Spleen (tissue), 11 donors: ENCODE measurements around the gene HOXA2. TPM values are rescaled to one million over a fixed set of nuclear protein-coding genes. Genes with fewer than 3 reads are reported as not detected.

Experiments used
- DNase-seq: peaks from one replicate; pipeline ENCODE4 v3.0.0-alpha.2; 2020
- H3K27ac ChIP-seq, 8 donors: fragments of 200-600 bp; sonication (generic) in 7 of 8; 1 replicate in 4 of 8; 2 replicates in 4 of 8; pipeline versions ENCODE4 v1.5.0 to v1.8.0; 2016 to 2021; ENCODE audit warnings: inconsistent platforms in 4 of 8, mild to moderate bottlenecking in 4 of 8, moderate library complexity in 1 of 8
- H3K27me3 ChIP-seq, 7 donors: fragments of 200-600 bp; sonication (generic) in 6 of 7; replicated peaks in 1 of 7; 1 replicate in 4 of 7; 2 replicates in 3 of 7; pipeline versions ENCODE4 v1.5.0 to v1.8.0; 2016 to 2021; ENCODE audit warnings: inconsistent platforms in 3 of 7, mild to moderate bottlenecking in 1 of 7
- H3K36me3 ChIP-seq, 6 donors: fragments of 200-600 bp; sonication (generic) in 5 of 6; 1 replicate in 4 of 6; 2 replicates in 2 of 6; pipeline versions ENCODE4 v1.5.0 to v1.8.0; 2016 to 2021; ENCODE audit warnings: inconsistent platforms in 2 of 6
- H3K4me1 ChIP-seq, 6 donors: fragments of 200-600 bp; sonication (generic) in 5 of 6; 1 replicate in 3 of 6; 2 replicates in 3 of 6; pipeline versions ENCODE4 v1.5.0 to v1.8.0; 2016 to 2021; ENCODE audit warnings: inconsistent platforms in 3 of 6
- H3K4me3 ChIP-seq, 8 donors: fragments of 200-600 bp; sonication (generic) in 7 of 8; 1 replicate in 4 of 8; 2 replicates in 4 of 8; pipeline versions ENCODE4 v1.5.0 to v1.8.0; 2016 to 2021; ENCODE audit warnings: inconsistent platforms in 4 of 8, mild to moderate bottlenecking in 4 of 8, moderate library complexity in 2 of 8
- H3K9me3 ChIP-seq, 8 donors: fragments of 200-600 bp; sonication (generic) in 7 of 8; 1 replicate in 4 of 8; 2 replicates in 4 of 8; pipeline versions ENCODE4 v1.5.0 to v1.8.0; 2016 to 2021; ENCODE audit warnings: inconsistent platforms in 4 of 8
- POLR2A ChIP-seq, 3 donors: fragments of 450-650 bp; IDR thresholded peaks; one replicate each; pipeline ENCODE4 v1.5.1; 2017; ENCODE audit warnings: antibody characterized with exemption in 3 of 3, mild to moderate bottlenecking in 1 of 3
- POLR2AphosphoS5 ChIP-seq, 3 donors: sonication (generic); formaldehyde crosslinking; IDR thresholded peaks; one replicate each; pipeline ENCODE4 v1.5.1; 2017; ENCODE audit warnings: antibody characterized with exemption in 3 of 3
- WGBS, 5 donors: extraction: QIAGEN DNeasy Blood & Tissue Kit in 3 of 5; methylation state at CpG; one replicate each; pipeline versions ENCODE4 v1.1.5 to v1.1.7; 2013 to 2018; 5-methylcytosine and 5-hydroxymethylcytosine counted together
- intact Hi-C: fragments of 100-400 bp; cut with DNase I; formaldehyde crosslinking; loops from one replicate; pipeline ENCODE4 v1.15.0; 2023; ENCODE audit warnings: low total_unique reads
- polyA plus RNA-seq, 3 donors: library from polyadenylated mRNA; stranded (reverse); fragments of 200-250 nt; gene quantifications; one replicate each; pipeline ENCODE4 v1.2.1, GENCODE V29; 2013
- total RNA-seq, 7 donors: library from RNA; depleted of rRNA in 3 of 7; stranded (reverse); fragments of >200 nt in 3 of 7; fragmentation: NEBNext Ultra II Directional in 4 of 7; extraction: Animal tissue kit (Norgen Biotek cat#: 25700) in 4 of 7; gene quantifications; one replicate each; pipeline versions ENCODE4 v1.1.0 to v1.2.1, GENCODE V29; 2016 to 2021
- TF ChIP-seq, protein P1 (sequence below), 11 experiments: fragments of 200-600 bp in 7 of 11; fragments of 450-650 bp in 4 of 11; sonication (generic) in 4 of 11; IDR thresholded peaks in 8 of 11; conservative IDR thresholded peaks in 3 of 11; 1 replicate in 7 of 11; 2 replicates in 4 of 11; pipeline versions ENCODE4 v1.4.0 to v1.8.0; 2016 to 2021; ENCODE audit warnings: antibody characterized with exemption in 11 of 11, inconsistent platforms in 4 of 11, mild to moderate bottlenecking in 1 of 11
- donor health status: healthy with polysubstance abuse.
- donor health status: DM: no; HTN: no; CAD: no; lungs with moderate emphysema.
- donor health status: DM: no; HTN: no; CAD: no.
- donor health status: Bipolar disorder and iron deficiency.
- donor health status: healthy.
- donor health status: DM: no; HTN: no; CAD: no.
- donor health status: DM: yes; HTN: yes; CAD: no.

Gene HOXA2
- total and polyA plus RNA-seq, 10 donors = 0.41 to 2.8 (median 0.90) TPM

DNA sequence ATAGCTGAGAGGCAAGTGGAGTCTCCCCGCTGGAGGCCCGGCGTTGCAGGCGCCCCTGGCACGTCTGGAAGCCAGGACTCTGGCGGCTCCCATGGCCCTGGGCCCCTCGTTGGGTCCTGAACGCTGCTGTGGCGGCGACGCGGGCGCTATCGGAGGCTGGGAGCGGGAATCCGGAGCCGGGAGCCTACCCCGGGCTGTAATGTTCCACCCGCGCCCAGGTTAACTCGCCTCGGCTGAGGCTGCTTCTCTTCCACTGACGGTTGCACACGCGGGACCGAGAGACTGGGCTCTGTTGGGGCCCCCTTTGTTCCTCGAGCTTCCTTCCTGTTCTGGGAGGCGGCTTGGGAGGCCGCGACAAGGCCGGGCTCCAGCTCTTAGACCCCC, 42.3 kb upstream of the HOXA2 start:
- peaks cover 0 to 88% (median 46%) of the 10 kb centered on the region in 7 donors for H3K27me3 ChIP-seq

DNA sequence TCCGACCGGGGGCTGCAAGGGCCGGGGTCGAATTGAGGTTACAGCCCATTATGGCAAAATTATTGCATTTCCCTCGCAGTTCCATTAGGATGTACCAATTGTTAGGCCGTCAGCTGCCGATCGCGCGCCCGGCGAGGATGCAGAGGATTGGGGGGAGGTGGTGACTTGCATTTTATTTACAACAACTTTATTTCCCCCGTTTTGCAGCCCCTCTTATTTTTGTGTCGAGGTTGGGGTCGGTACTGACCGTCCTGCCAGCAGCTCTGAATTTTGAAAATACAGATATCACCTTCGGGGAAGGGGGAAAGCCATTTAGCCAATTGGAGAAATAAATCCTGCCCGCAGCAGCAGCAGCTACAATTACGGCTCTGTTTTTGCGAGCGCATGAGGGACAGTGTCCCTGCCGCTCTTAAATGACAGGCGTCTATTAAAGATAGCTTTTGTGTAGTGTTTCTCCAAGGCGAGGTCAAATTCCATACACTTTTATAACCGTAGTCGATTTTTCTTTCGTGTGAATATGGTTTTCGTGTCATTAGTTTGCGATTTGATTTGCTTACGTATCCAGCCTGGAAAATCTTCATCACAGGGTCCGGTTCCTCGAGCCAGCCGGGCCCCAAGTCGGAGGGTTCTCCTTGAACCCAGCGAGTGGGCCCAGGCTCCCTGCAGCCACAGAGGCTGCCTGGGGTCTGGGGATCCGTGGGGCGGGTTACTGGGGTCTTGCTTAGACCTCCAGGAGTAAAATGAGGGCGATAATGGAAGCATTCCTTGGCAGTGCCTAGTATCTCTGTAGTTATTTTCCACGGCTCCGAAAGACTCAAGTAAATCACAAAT, 41.7 kb upstream of the HOXA2 start:
- Histone ChIP-seq H3K4me3 (peak overlapping the region in 7 of 8 donors; percentile 44 to 77 (median 49)), H3K36me3 (no peaks in the 10 kb centered on the region), H3K27ac (peak overlapping the region in 3 of 8 donors; percentile 82 to 95 (median 86)), H3K27me3 (peaks cover 0 to 87% (median 40%) of the 10 kb centered on the region in 7 donors), H3K4me1 (peaks cover 8 to 43% (median 20%) of the 10 kb centered on the region in 6 donors), H3K9me3 (no peaks in the 10 kb centered on the region)
- TF ChIP-seq, protein P1, sequence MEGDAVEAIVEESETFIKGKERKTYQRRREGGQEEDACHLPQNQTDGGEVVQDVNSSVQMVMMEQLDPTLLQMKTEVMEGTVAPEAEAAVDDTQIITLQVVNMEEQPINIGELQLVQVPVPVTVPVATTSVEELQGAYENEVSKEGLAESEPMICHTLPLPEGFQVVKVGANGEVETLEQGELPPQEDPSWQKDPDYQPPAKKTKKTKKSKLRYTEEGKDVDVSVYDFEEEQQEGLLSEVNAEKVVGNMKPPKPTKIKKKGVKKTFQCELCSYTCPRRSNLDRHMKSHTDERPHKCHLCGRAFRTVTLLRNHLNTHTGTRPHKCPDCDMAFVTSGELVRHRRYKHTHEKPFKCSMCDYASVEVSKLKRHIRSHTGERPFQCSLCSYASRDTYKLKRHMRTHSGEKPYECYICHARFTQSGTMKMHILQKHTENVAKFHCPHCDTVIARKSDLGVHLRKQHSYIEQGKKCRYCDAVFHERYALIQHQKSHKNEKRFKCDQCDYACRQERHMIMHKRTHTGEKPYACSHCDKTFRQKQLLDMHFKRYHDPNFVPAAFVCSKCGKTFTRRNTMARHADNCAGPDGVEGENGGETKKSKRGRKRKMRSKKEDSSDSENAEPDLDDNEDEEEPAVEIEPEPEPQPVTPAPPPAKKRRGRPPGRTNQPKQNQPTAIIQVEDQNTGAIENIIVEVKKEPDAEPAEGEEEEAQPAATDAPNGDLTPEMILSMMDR (IDR thresholded peaks at IDR 0.05 in 8 of 11, conservative IDR thresholded peaks at IDR 0.05 in 3 of 11) = peak in 5 of 11 experiments; percentile 5 to 61 (median 30)
- TF ChIP-seq POLR2AphosphoS5 (IDR thresholded peaks at IDR 0.05) = no peak
- DNase-seq = peak; percentile 25
- 67 to 84% (median 73%) methylated on average over 39 to 40 of the region's 40 CpGs for WGBS, 5 donors
- intact Hi-C loops = no loop called here

More for the DNA sequence above, 42.3 kb upstream of the HOXA2 start:
- TF ChIP-seq, protein P1 (IDR thresholded peaks at IDR 0.05 in 8 of 11, conservative IDR thresholded peaks at IDR 0.05 in 3 of 11) = no peak
- no peak for TF ChIP-seq POLR2A (IDR thresholded peaks at IDR 0.05)
- H3K4me1 ChIP-seq = peaks cover 8 to 47% (median 20%) of the 10 kb centered on the region in 6 donors
- intact Hi-C loops = no loop called here
- no peak overlapping the region for H3K27ac ChIP-seq
- H3K9me3 ChIP-seq = no peaks in the 10 kb centered on the region
- no peaks in the 10 kb centered on the region for H3K36me3 ChIP-seq
- peak; percentile 76 for DNase-seq
- 58 to 67% (median 60%) methylated on average over 20 to 31 of the region's 31 CpGs for WGBS, 5 donors
- H3K4me3 ChIP-seq = no peak overlapping the region

DNA sequence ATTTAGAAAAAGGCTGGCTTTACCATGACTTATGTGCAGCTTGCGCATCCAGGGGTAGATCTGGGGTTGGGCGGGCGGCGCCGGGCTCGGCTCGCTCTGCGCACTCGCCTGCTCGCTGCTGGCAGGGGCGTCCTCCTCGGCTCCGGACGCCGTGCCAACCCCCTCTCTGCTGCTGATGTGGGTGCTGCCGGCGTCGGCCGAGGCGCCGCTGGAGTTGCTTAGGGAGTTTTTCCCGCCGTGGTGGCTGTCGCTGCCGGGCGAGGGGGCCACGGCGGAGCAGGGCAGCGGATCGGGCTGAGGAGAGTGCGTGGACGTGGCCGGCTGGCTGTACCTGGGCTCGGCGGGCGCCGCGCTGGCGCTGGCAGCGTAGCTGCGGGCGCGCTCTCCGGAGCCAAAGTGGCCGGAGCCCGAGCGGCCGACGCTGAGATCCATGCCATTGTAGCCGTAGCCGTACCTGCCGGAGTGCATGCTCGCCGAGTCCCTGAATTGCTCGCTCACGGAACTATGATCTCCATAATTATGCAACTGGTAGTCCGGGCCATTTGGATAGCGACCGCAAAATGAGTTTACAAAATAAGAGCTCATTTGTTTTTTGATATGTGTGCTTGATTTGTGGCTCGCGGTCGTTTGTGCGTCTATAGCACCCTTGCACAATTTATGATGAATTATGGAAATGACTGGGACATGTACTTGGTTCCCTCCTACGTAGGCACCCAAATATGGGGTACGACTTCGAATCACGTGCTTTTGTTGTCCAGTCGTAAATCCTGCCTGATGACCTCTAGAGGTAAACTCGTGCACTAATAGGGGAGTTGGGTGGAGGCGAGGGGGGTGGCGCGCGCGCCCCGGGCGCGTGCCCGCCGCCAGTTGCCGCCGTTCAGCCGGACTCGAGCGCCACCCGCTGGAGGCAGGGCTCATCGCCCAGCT, 40.8 kb upstream of the HOXA2 start, which contains the start of gene HOXA5:
Gene HOXA5 (minus strand): TSS at position 659 of the 927 bp plus-strand sequence. CDS start 74 bp downstream, at position 585.
- H3K9me3 ChIP-seq = no peaks in the 10 kb centered on the region
- peaks cover 0 to 81% (median 31%) of the 10 kb centered on the region in 7 donors for H3K27me3 ChIP-seq
- 44 to 71% (median 54%) methylated on average over 55 to 86 of the region's 86 CpGs for WGBS, 5 donors
- H3K36me3 ChIP-seq = no peaks in the 10 kb centered on the region
- peaks cover 8 to 34% (median 14%) of the 10 kb centered on the region in 6 donors for H3K4me1 ChIP-seq
- peak within 1 kb of the TSS; percentile 44 to 77 (median 49) for H3K4me3 ChIP-seq
- TF ChIP-seq POLR2A (IDR thresholded peaks at IDR 0.05) (peak in 1 of 3 donors; percentile 87), POLR2AphosphoS5 (IDR thresholded peaks at IDR 0.05) (peak; percentile 47 to 72 (median 63))
- TF ChIP-seq, protein P1 (IDR thresholded peaks at IDR 0.05 in 8 of 11, conservative IDR thresholded peaks at IDR 0.05 in 3 of 11) = peak in 8 of 11 experiments; percentile 47 to 87 (median 74)
- intact Hi-C loops = no loop called here
- peak within 1 kb of the TSS; percentile 66 to 95 (median 82) for H3K27ac ChIP-seq
- DNase-seq = peak; percentile 90
